GM19240 (cell line): ENCODE measurements around the gene FBL.
"Not testable (repeated sequence)": the region's sequence is repeated elsewhere in the genome, so short reads cannot be mapped to it uniquely, and the experiment has no call there.

ENCODE experiments used
- DNase-seq: peaks from one replicate; pipeline ENCODE4 v3.0.0; 2011; ENCODE audit warnings: low spot score; ENCODE audit not compliant: insufficient read length

Gene FBL

GRCh38 chr19:39877488-39877887 lies 31.3 kb upstream of the FBL start:
- DNase-seq: not testable (repeated sequence)

- not testable (repeated sequence) for DNase-seq
These were observed 30.3 kb upstream of the FBL start for GRCh38 chr19:39876486-39876885.

- DNase-seq: not testable (repeated sequence)
These were observed 29.3 kb upstream of the FBL start for GRCh38 chr19:39875401-39875864.

- no peak for DNase-seq
These were observed 28.2 kb upstream of the FBL start for GRCh38 chr19:39874404-39874803.

GRCh38 chr19:39873385-39873784 lies 27.2 kb upstream of the FBL start:
- no peak for DNase-seq

- no peak for DNase-seq
These were observed 26.0 kb upstream of the FBL start for GRCh38 chr19:39871886-39872866.

GRCh38 chr19:39871362-39871761 lies 25.2 kb upstream of the FBL start:
- no peak for DNase-seq

GRCh38 chr19:39870171-39870971 lies 24.2 kb upstream of the FBL start:
- DNase-seq: no peak

- DNase-seq: no peak
These were observed 21.8 kb upstream of the FBL start for GRCh38 chr19:39867952-39868351.

GRCh38 chr19:39867133-39867532 lies 21.0 kb upstream of the FBL start:
- DNase-seq: no peak

GRCh38 chr19:39865953-39866352 lies 19.8 kb upstream of the FBL start:
- no peak for DNase-seq

GRCh38 chr19:39865186-39865585 lies 19.0 kb upstream of the FBL start:
- DNase-seq: no peak

GRCh38 chr19:39864118-39864517 lies 17.9 kb upstream of the FBL start:
- no peak for DNase-seq

GRCh38 chr19:39858541-39858940 lies 12.4 kb upstream of the FBL start:
- DNase-seq: no peak

GRCh38 chr19:39852882-39853281 lies 6.7 kb upstream of the FBL start:
- DNase-seq: no peak

- no peak for DNase-seq
These were observed 4.7 kb upstream of the FBL start for GRCh38 chr19:39850892-39851291.

GRCh38 chr19:39848392-39848791 lies 2.2 kb upstream of the FBL start:
- no peak for DNase-seq

GRCh38 chr19:39847525-39847924 lies 1.3 kb upstream of the FBL start:
- DNase-seq: no peak

GRCh38 chr19:39846678-39847486 lies 703 bp upstream of the FBL start:
- no peak for DNase-seq

GRCh38 chr19:39845584-39845932 lies 621 bp downstream of the FBL start:
- no peak for DNase-seq

- DNase-seq: no peak
These were observed 1.0 kb downstream of the FBL start for GRCh38 chr19:39845172-39845571.
